Transverse colon (tissue), 4 donors: ENCODE results near the gene CEBPE. TPM values are rescaled to one million over a fixed set of nuclear protein-coding genes. Genes with fewer than 3 reads are reported as not detected.

Experiments
- DNase-seq: peaks from one replicate; pipeline ENCODE4 v3.0.0-alpha.2; 2019
- H3K27ac ChIP-seq, 4 donors: fragments of 200-600 bp; sonication (generic); 2 replicates each; pipeline ENCODE4 v1.5.1; 2016 to 2018; ENCODE audit warnings: inconsistent platforms in 4 of 4
- H3K27me3 ChIP-seq: fragments of 200-600 bp; sonication (generic); 2 replicates; pipeline ENCODE4 v1.5.1; 2017; ENCODE audit warnings: inconsistent platforms
- H3K36me3 ChIP-seq, 4 donors: fragments of 200-600 bp; sonication (generic); 2 replicates each; pipeline ENCODE4 v1.5.1; 2017 to 2019; ENCODE audit warnings: inconsistent platforms in 4 of 4
- H3K4me1 ChIP-seq, 4 donors: fragments of 200-600 bp; sonication (generic); 2 replicates each; pipeline ENCODE4 v1.5.1; 2017 to 2020; ENCODE audit warnings: inconsistent platforms in 4 of 4
- H3K4me3 ChIP-seq, 4 donors: fragments of 200-600 bp; sonication (generic); 1 replicate in 1 of 4; 2 replicates in 3 of 4; pipeline versions ENCODE4 v1.5.1 to v1.6.1; 2017 to 2019; ENCODE audit warnings: inconsistent platforms in 4 of 4
- H3K9me3 ChIP-seq, 2 donors: fragments of 200-600 bp; sonication (generic); 2 replicates each; pipeline ENCODE4 v1.5.1; 2017 to 2019; ENCODE audit warnings: inconsistent platforms in 2 of 2
- EP300 ChIP-seq: sonication (generic); formaldehyde crosslinking; IDR thresholded peaks from one replicate; pipeline ENCODE4 v1.6.1; 2017; ENCODE audit warnings: antibody characterized with exemption, low read depth
- POLR2A ChIP-seq: fragments of 450-650 bp; IDR thresholded peaks from one replicate; pipeline ENCODE4 v1.6.1; 2016; ENCODE audit warnings: antibody characterized with exemption, mild to moderate bottlenecking, moderate library complexity
- POLR2AphosphoS5 ChIP-seq, 3 donors: sonication (generic); formaldehyde crosslinking; IDR thresholded peaks; one replicate each; pipeline ENCODE4 v1.6.1; 2016; ENCODE audit warnings: antibody characterized with exemption in 3 of 3
- WGBS, 2 donors: methylation state at CpG; one replicate each; pipeline ENCODE4 v1.1.5; 2018; ENCODE audit warnings: low coverage in 1 of 2; 5-methylcytosine and 5-hydroxymethylcytosine counted together
- in situ Hi-C, 4 donors: fragments of 200-750 bp; cut with MboI; loops; one replicate each; pipeline versions ENCODE4 v1.15.0 to v1.15.1; 2017; ENCODE audit warnings: low sequenced_read_pairs in 3 of 4, low pct_ligation_motif_present in 1 of 4, low pct_unique_long_range_greater_than_20kb in 1 of 4
- intact Hi-C: fragments of 100-400 bp; cut with DNase I; formaldehyde crosslinking; loops from one replicate; pipeline ENCODE4 v1.15.1; 2023; ENCODE audit warnings: low total_unique reads
- total RNA-seq, 4 donors: library from RNA; depleted of rRNA; stranded (reverse); fragments of >200 nt; gene quantifications; one replicate each; pipeline ENCODE4 v1.1.0, GENCODE V29; 2016
- TF ChIP-seq, protein P1 (sequence below), 5 experiments: fragments of 200-600 bp in 3 of 5; fragments of 450-650 bp in 2 of 5; sonication (generic) in 3 of 5; IDR thresholded peaks; 1 replicate in 2 of 5; 2 replicates in 3 of 5; pipeline ENCODE4 v1.5.1; 2016 to 2017; ENCODE audit warnings: antibody characterized with exemption in 5 of 5, inconsistent platforms in 3 of 5, mild to moderate bottlenecking in 2 of 5, moderate library complexity in 1 of 5

CEBPE gene
- total RNA-seq, 4 donors from 2014 or later, result not detected

DNA sequence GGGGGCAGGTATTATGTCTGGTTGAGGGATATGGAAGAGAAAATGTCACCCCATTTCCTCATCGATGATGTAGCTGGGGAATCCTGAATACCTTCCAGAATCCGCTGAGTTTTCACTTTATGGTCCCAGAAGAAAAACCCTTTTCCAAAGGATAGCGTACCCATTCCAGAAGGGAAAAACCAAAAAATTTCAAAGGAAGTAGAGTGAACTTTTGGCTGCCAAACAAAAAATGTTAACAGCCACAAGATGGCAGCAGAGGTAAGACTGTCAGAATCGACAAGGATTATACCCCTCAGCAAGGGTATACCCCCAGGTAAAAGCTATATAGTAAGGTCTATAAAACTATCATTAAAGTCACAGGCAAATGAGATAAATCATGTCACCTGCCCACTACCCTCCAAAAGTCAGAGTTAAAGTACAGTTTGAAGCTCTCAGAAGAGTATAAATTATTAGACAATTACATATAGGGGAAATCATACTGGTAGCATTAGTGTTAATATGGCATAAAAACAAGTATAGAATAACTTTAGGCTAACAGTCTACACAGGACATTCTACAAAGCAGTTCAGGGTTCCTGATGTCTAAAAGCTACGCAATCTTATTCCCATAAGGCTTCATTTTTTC lies 42.2 kb downstream of the CEBPE start:
- H3K36me3 ChIP-seq, result peaks cover 0 to 88% (median 42%) of the 10 kb centered on the region in 4 donors
- no peak overlapping the region for H3K4me3 ChIP-seq
- H3K9me3 ChIP-seq, result no peaks in the 10 kb centered on the region
- H3K27me3 ChIP-seq, result no peaks in the 10 kb centered on the region
- 67 to 69% methylated on average over 5 of the region's 5 CpGs for WGBS, 2 donors
- intact Hi-C loops (no loop called here), in situ Hi-C loops (no loop called here)
- DNase-seq, result no peak
- H3K4me1 ChIP-seq, result peaks cover 5 to 43% (median 17%) of the 10 kb centered on the region in 4 donors
- TF ChIP-seq EP300, result no peak
- TF ChIP-seq, protein P1, sequence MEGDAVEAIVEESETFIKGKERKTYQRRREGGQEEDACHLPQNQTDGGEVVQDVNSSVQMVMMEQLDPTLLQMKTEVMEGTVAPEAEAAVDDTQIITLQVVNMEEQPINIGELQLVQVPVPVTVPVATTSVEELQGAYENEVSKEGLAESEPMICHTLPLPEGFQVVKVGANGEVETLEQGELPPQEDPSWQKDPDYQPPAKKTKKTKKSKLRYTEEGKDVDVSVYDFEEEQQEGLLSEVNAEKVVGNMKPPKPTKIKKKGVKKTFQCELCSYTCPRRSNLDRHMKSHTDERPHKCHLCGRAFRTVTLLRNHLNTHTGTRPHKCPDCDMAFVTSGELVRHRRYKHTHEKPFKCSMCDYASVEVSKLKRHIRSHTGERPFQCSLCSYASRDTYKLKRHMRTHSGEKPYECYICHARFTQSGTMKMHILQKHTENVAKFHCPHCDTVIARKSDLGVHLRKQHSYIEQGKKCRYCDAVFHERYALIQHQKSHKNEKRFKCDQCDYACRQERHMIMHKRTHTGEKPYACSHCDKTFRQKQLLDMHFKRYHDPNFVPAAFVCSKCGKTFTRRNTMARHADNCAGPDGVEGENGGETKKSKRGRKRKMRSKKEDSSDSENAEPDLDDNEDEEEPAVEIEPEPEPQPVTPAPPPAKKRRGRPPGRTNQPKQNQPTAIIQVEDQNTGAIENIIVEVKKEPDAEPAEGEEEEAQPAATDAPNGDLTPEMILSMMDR (IDR thresholded peaks at IDR 0.05), result peak; percentile 28 to 51 (median 49)
- H3K27ac ChIP-seq, result no peak overlapping the region

DNA sequence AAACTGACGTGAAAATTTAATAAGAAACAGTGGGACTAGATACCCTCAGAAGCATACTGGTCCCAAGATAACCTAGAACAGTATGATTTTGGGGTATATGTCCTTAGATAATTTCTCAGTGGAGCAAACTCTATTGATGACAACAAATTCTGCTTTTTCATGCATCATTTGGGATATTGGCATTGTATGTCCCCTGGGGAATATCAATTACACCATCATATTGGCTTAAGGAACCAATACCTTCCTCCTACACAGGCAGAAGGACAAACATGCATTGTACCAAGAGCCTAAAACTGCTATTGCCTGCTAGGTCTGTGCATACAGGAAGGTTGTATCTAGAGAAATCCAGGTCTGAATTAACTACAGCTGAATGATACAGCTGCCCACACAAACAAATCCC lies 44.1 kb downstream of the CEBPE start:
- Histone ChIP-seq H3K36me3 (peaks cover 0 to 68% (median 32%) of the 10 kb centered on the region in 4 donors), H3K4me3 (no peak overlapping the region), H3K27me3 (no peaks in the 10 kb centered on the region), H3K4me1 (peaks cover 10 to 60% (median 31%) of the 10 kb centered on the region in 4 donors), H3K27ac (no peak overlapping the region), H3K9me3 (no peaks in the 10 kb centered on the region)
- no peak for DNase-seq
- TF ChIP-seq POLR2A (no peak), POLR2AphosphoS5 (IDR thresholded peaks at IDR 0.05) (no peak), EP300 (no peak)
- TF ChIP-seq, protein P1 (IDR thresholded peaks at IDR 0.05), result no peak
- 93 to 100% methylated on average over 1 of the region's 1 CpG for WGBS, 2 donors
- in situ Hi-C loops (no loop called here), intact Hi-C loops (no loop called here)

DNA sequence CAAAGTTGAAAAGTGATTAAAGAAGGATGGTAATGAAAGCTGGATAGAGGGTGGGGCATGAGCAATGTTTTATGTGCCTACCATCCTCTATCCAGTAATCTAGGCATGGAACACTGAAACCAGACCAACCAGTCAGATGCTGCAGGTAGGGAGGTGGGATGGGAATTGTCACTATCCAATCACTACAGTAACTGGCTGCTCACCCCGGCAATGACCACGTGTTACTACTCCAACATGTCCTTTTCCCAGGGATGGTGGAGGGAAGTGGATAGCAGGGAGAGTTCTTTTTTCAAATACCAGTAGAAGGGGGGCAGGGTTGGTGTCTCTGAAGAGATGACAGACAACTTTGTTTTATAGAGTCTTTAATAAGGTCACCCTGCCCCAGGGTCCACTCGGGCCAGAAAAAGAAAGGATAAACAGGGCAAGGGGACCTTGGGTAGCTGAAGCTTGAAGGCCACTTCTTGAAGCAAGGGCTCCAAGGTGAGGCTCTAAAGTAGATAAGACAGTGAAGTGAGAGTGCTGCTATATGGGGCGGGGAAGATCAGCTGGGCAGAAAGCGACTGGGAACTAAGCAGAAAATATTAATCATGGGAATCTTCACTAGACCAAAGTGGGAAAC lies 47.0 kb downstream of the CEBPE start:
- TF ChIP-seq, protein P1 (IDR thresholded peaks at IDR 0.05), result no peak
- TF ChIP-seq EP300 (no peak), POLR2A (no peak), POLR2AphosphoS5 (IDR thresholded peaks at IDR 0.05) (no peak)
- H3K36me3 ChIP-seq, result peaks cover 0 to 55% (median 22%) of the 10 kb centered on the region in 4 donors
- H3K27me3 ChIP-seq, result no peaks in the 10 kb centered on the region
- H3K27ac ChIP-seq, result peak overlapping the region; percentile 73 to 90 (median 82)
- intact Hi-C loops, result no loop called here
- in situ Hi-C loops, result no loop called here
- H3K4me1 ChIP-seq, result peaks cover 10 to 53% (median 28%) of the 10 kb centered on the region in 4 donors
- 48 to 92% methylated on average over 2 to 5 of the region's 5 CpGs for WGBS, 2 donors
- peak overlapping the region in 2 of 4 donors; percentile 49 to 57 for H3K4me3 ChIP-seq
- no peak for DNase-seq
- no peaks in the 10 kb centered on the region for H3K9me3 ChIP-seq

DNA sequence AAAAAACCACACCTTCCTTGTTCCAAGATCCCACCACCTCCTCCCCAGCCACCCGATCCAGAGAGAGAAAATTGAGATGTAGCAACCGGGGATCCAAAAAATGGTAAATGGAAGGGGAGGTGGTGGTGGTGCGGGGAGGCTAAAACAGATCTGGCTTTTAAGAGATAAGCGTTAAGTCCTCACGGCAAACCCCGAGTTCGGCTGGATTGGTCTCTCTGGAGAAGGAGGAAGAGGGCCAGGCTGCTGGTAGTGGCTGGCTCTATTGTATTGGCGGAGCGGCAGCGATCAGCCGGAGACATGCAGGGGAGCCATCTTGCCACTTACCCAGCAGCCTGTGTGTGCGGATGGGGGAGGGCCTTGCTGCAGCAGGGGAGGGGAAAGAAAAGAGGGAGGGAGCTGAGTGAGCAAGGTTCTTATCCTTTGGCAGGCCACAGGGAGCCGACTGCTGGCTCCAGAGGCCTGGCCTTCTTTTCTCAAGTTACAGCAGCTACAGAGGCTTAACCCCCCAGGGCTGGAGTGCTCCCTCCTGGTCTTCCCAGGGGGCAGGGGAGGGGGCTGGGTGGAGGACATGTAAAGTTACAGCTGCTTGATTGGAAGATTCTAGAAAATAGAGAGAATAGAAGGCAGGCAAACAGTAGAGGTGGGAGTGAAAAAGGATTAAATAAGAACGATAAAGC lies 47.7 kb downstream of the CEBPE start:
- peaks cover 10 to 48% (median 28%) of the 10 kb centered on the region in 4 donors for H3K4me1 ChIP-seq
- peak; percentile 85 for DNase-seq
- intact Hi-C loops (no loop called here), in situ Hi-C loops (no loop called here)
- peak overlapping the region; percentile 13 to 57 (median 51) for H3K4me3 ChIP-seq
- H3K27me3 ChIP-seq, result no peaks in the 10 kb centered on the region
- 0 to 2% methylated on average over 2 to 13 of the region's 14 CpGs for WGBS, 2 donors
- H3K27ac ChIP-seq, result peak overlapping the region; percentile 73 to 90 (median 82)
- peak; percentile 36 for TF ChIP-seq POLR2A
- TF ChIP-seq POLR2AphosphoS5 (IDR thresholded peaks at IDR 0.05), result peak; percentile 68 to 73 (median 69)
- TF ChIP-seq EP300, result no peak
- H3K9me3 ChIP-seq, result no peaks in the 10 kb centered on the region
- peaks cover 0 to 55% (median 19%) of the 10 kb centered on the region in 4 donors for H3K36me3 ChIP-seq
